SK-N-MC (cell line): Measurements from ENCODE around the gene BNIP2.

Experiments
- EZH2 ChIP-seq: fragments of 200-600 bp; sonication (generic); IDR thresholded peaks from one replicate; pipeline ENCODE4 v1.6.1; 2017; ENCODE audit warnings: antibody characterized with exemption
- POLR2AphosphoS5 ChIP-seq: IDR thresholded peaks from 2 replicates; pipeline ENCODE4 v1.6.1; 2012; ENCODE audit warnings: mild to moderate bottlenecking, low read depth, low read length, borderline replicate concordance

GRCh38 chr15:59676565-59676964 is 12.6 kb downstream of the BNIP2 start:
- TF ChIP-seq EZH2 (no peak), POLR2AphosphoS5 (no peak)
